Activated effector memory CD4-positive, alpha-beta T cell treated with Interleukin-2 at 50 U/mL for 16 hours (primary cell): Measurements from ENCODE around the gene BRD3OS.

Experiments used
- DNase-seq: peaks from one replicate; pipeline ENCODE4 v3.0.0-alpha.2; 2020

Gene BRD3OS

GRCh38 chr9:134035041-134036039 lies 10.1 kb downstream of the BRD3OS start:
- DNase-seq = no peak

GRCh38 chr9:134036130-134036529 lies 10.8 kb downstream of the BRD3OS start:
- no peak for DNase-seq

- DNase-seq = no peak
Measured at GRCh38 chr9:134037641-134038040, 12.4 kb downstream of the BRD3OS start.

- DNase-seq = no peak
Measured at GRCh38 chr9:134039386-134040175, 14.3 kb downstream of the BRD3OS start.

- DNase-seq = no peak
Measured at GRCh38 chr9:134040176-134040565, 14.9 kb downstream of the BRD3OS start.

GRCh38 chr9:134040781-134041648 lies 15.7 kb downstream of the BRD3OS start:
- no peak for DNase-seq

- no peak for DNase-seq
Measured at GRCh38 chr9:134041649-134041962, 16.3 kb downstream of the BRD3OS start.

- DNase-seq = no peak
Measured at GRCh38 chr9:134043531-134043988, 18.3 kb downstream of the BRD3OS start.

GRCh38 chr9:134044944-134045343 lies 19.7 kb downstream of the BRD3OS start:
- no peak for DNase-seq

GRCh38 chr9:134045841-134046544 lies 20.7 kb downstream of the BRD3OS start:
- no peak for DNase-seq

GRCh38 chr9:134046894-134047681 lies 21.8 kb downstream of the BRD3OS start:
- DNase-seq = no peak

- no peak for DNase-seq
Measured at GRCh38 chr9:134047868-134048581, 22.7 kb downstream of the BRD3OS start.

GRCh38 chr9:134048582-134048968 lies 23.3 kb downstream of the BRD3OS start:
- no peak for DNase-seq

- no peak for DNase-seq
Measured at GRCh38 chr9:134049236-134049635, 24.0 kb downstream of the BRD3OS start.

GRCh38 chr9:134049772-134050588 lies 24.7 kb downstream of the BRD3OS start:
- DNase-seq = no peak

- no peak for DNase-seq
Measured at GRCh38 chr9:134050726-134051125, 25.4 kb downstream of the BRD3OS start.

GRCh38 chr9:134051319-134051718 lies 26.0 kb downstream of the BRD3OS start:
- no peak for DNase-seq

- no peak for DNase-seq
Measured at GRCh38 chr9:134052491-134052890, 27.2 kb downstream of the BRD3OS start.

- DNase-seq = no peak
Measured at GRCh38 chr9:134052941-134053340, 27.7 kb downstream of the BRD3OS start.

GRCh38 chr9:134053401-134053871 lies 28.2 kb downstream of the BRD3OS start:
- no peak for DNase-seq
